ENCODE results near the gene GJA1.
"Not testable (repeated sequence)": the region's sequence is repeated elsewhere in the genome, so short reads cannot be mapped to it uniquely, and the experiment has no call there.

Gene GJA1

DNA sequence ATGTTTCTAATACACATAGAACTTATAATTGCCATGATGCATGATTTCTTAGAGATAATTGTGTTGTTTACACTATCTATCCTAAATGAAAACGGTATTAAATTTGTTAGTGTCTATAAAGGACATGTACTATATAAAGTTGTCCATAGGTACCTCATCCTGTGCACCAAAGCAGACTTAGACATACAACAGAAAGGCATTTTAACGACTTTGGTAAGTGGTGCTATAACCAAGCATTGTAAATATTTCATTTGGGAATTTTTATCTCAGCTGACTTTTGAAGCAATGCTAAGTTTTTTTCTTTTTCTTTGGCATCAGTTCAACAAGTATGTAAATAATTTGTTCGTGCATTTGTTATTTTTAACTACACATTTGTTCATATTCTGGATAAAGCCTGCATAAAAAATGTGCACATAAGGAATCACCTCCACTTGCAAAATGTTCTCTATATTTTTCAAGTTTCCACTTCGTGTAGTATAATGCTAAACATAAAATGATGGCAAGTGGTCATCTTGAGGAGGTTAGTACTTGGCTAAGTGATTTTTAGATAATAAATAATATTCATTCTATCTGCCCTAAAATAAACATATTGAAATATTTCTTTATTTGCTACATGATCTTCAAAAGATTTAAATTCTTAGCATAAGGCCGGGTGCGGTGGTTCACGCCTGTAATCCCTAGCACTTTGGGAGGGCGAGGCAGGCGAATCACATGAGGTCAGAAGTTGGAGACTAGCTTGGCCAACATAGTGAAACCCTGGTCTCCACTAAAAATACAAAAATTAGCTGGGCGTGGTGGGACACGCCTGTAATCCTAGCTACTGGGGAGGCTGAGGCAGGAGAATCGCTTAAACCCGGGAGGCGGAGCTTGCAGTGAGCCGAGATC, 6.3 kb upstream of the GJA1 start:
- TF ChIP-seq GATA1 (IDR thresholded peaks at IDR 0.05; ENCODE audit: low read depth, low read length) (no peak), POLR2A (IDR thresholded peaks at IDR 0.05; ENCODE audit: low read length) (no peak)
- no peak for DNase-seq

- TF ChIP-seq POLR2A (IDR thresholded peaks at IDR 0.05; ENCODE audit: low read length) (no peak), GATA1 (IDR thresholded peaks at IDR 0.05; ENCODE audit: low read depth, low read length) (no peak)
- peak in 1 of 2 experiments; percentile 2 for DNase-seq
These were observed 4.7 kb upstream of the GJA1 start for GRCh38 chr6:121430514-121431460.

GRCh38 chr6:121431776-121432175, 3.7 kb upstream of the GJA1 start:
- DNase-seq, result not testable (repeated sequence)

GRCh38 chr6:121434037-121434770, 1.2 kb upstream of the GJA1 start:
- DNase-seq, result no peak
- TF ChIP-seq POLR2A (IDR thresholded peaks at IDR 0.05; ENCODE audit: low read length) (no peak), GATA1 (IDR thresholded peaks at IDR 0.05; ENCODE audit: low read depth, low read length) (no peak)

- DNase-seq, result no peak
- no peak for TF ChIP-seq GATA1 (IDR thresholded peaks at IDR 0.05; ENCODE audit: low read depth, low read length)
- no peak for TF ChIP-seq POLR2A (IDR thresholded peaks at IDR 0.05; ENCODE audit: low read length)
These were observed 920 bp downstream of the GJA1 start for GRCh38 chr6:121436274-121436857.

DNA sequence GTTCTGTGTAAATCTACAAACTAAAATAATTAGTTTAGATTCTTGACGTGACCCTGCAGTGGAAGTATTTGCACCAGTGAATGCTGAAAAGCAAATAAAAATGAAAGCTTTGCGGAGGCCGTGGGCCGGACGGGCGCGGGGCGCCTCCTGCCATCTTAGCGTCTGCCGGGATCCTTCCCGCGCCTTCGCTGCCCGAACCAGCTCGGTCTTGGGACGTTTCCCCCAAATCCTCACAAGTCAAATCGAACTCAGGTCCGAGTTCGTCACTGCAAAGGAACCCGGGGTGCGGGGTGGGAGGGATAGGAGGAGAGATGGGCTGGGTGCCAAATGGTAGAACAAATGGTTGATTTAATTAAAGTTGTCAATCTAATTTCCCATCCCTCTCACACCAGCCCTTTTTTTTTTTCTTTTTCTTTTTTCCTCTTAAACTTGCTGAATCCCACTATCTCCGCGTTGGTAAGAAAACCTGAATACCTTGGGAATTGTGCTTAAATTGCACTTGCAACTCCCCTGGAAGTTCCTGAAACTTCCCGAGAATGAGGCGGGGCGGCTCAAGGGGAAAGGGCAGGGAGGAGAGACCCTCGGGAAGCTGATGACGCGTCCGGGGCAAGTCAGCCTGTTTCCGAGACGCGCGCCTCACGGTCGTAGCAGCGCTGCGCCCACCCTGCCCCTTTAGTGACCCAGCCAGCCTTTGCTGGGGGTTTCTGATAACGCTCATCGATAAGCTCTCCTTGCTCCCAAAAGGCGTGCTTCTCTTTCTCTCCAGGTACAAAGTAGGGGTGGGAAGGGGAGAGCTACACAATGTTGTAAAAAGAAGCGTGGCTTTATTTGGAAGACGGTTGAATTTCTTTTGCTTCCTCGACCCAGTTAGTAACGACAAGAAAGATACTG, 1.8 kb downstream of the GJA1 start:
- no peak for TF ChIP-seq POLR2A (IDR thresholded peaks at IDR 0.05; ENCODE audit: low read length)
- TF ChIP-seq GATA1 (IDR thresholded peaks at IDR 0.05; ENCODE audit: low read depth, low read length), result no peak
- peak; percentile 2 for DNase-seq

DNA sequence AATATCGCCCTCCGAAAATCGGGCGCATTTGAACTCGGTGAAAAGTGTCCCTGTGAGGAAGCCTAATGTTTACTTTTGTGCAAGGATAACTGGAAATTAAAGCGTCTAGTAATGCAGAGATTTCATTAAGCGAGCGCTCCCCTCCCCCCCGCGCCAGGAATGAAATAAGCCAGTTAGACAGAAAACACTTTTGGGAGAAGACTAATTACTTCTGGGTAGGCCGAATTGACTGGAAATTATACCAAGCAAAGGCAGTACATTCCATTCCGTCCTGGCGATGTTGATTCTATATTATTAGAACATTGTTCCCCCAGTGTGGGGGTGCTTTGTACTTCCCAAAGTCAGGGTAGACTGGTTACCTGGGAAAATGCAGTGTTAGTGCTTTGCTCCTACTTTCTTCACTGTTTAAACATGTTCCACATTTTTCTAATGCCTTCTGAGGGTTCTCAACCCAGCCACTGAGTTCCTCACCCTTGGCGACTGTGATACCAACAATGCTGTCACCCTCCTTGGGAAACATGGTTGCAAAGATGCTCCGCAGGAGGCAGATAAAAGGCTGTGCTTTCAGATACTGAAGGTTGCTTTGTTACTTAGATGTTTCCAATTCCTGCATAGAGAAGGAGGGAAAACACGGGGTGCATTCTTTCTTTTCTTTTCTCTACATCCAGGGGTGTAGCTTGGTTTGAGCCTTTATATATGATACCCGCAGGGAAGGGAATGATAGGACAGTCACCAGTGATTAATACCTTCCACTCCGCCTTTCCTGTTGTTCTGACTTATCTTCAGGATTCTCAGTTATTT, 2.6 kb downstream of the GJA1 start:
- TF ChIP-seq GATA1 (IDR thresholded peaks at IDR 0.05; ENCODE audit: low read depth, low read length) (no peak), POLR2A (IDR thresholded peaks at IDR 0.05; ENCODE audit: low read length) (no peak)
- DNase-seq, result no peak

DNA sequence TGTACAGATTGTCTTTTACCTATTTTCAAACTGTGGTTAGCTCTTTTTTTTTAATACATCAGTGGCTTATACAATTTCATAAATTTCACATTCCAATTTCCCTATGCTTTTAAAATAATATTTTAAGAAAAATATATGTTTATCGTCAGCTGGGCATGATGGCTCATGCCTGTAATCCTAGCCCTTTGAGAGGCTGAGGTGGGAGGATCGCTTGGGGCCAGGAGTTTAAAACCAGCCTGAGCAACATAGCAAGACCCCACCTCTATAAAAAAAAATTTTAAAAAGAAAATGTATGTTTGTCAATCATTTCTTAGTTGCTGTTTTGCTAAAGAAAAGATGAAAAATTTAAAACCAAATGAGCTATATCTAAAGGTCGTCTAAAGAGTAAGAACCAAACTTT, 3.4 kb downstream of the GJA1 start:
- no peak for DNase-seq
- no peak for TF ChIP-seq GATA1 (IDR thresholded peaks at IDR 0.05; ENCODE audit: low read depth, low read length)
- no peak for TF ChIP-seq POLR2A (IDR thresholded peaks at IDR 0.05; ENCODE audit: low read length)

DNA sequence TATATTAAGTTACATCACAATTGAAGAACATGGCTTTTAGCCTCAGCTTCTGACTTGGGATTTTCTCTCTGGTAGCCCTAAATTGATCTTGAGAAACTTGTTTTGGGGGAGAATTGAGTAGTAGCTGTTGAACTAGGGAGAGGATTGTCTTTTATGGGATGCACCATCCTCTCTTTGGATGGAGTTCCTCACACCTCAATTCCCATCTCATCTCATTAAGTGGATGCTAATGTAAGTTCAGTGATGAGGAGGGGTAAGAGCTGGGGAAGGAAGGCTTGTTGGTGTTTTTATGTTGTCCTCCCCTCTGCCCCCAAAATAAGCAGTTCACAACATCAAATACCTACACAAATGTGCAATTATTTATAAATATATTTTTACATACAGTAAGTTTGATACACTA, 4.0 kb downstream of the GJA1 start:
- DNase-seq, result no peak

GRCh38 chr6:121439926-121440325, 4.5 kb downstream of the GJA1 start:
- TF ChIP-seq POLR2A (IDR thresholded peaks at IDR 0.05; ENCODE audit: low read length) (no peak), GATA1 (IDR thresholded peaks at IDR 0.05; ENCODE audit: low read depth, low read length) (no peak)
- no peak for DNase-seq

More for the DNA sequence above, 4.0 kb downstream of the GJA1 start:
- no peak for TF ChIP-seq POLR2A (IDR thresholded peaks at IDR 0.05; ENCODE audit: low read length)
- TF ChIP-seq GATA1 (IDR thresholded peaks at IDR 0.05; ENCODE audit: low read depth, low read length), result no peak

DNA sequence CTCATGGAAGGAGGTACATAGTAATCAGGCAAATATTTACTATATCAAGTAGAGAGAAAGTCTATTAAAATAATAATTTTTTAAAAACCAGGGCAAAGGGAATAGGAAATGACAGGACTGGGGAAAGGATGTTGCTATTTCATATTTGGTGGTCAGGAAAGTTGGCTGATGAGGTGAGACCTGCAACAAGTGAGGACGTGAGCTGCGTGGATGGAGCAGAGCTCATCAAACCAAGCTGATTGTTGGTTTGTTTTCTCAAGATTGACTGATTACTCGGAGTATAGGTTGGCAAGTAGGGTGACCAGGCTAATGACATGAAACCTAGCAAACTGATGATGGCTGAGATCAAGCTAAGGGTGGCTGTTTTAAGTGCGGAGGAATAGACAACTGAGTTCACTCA, 6.0 kb downstream of the GJA1 start:
- no peak for DNase-seq
- TF ChIP-seq GATA1 (IDR thresholded peaks at IDR 0.05; ENCODE audit: low read depth, low read length), result no peak
- TF ChIP-seq POLR2A (IDR thresholded peaks at IDR 0.05; ENCODE audit: low read length), result no peak

- no peak for DNase-seq
These were observed 7.1 kb downstream of the GJA1 start for GRCh38 chr6:121442576-121442975.

More at GRCh38 chr6:121442576-121442975, 7.1 kb downstream of the GJA1 start:
- TF ChIP-seq POLR2A (IDR thresholded peaks at IDR 0.05; ENCODE audit: low read length) (no peak), GATA1 (IDR thresholded peaks at IDR 0.05; ENCODE audit: low read depth, low read length) (no peak)

Data from erythroblast (primary cell).